Kidney (tissue), 14 donors: ENCODE measurements around the gene GADD45GIP1. TPM values are rescaled to one million over a fixed set of nuclear protein-coding genes. Genes with fewer than 3 reads are reported as not detected.

Experiments used
- DNase-seq, 5 donors: peaks; one replicate each; pipeline ENCODE4 v3.0.0-alpha.2; 2013 to 2020
- FAIRE-seq: peaks from 2 replicates; lab custom pipeline; 2012; peaks lifted over from hg19 to GRCh38; lab: Jason Lieb, UNC
- H3K27ac ChIP-seq, 2 donors: one replicate each; pipeline ENCODE4 v1.7.0; 2013; ENCODE audit warnings: low read depth in 2 of 2, low read length in 2 of 2, inconsistent platforms in 1 of 2
- H3K27me3 ChIP-seq: one replicate; pipeline ENCODE4 v1.7.1; 2013; ENCODE audit warnings: low read length, inconsistent platforms; ENCODE audit not compliant: control insufficient read depth, insufficient read depth
- H3K36me3 ChIP-seq, 3 donors: one replicate each; pipeline versions ENCODE4 v1.7.0 to v1.7.1; 2013; ENCODE audit warnings: low read length in 3 of 3, control low read depth in 1 of 3, inconsistent platforms in 1 of 3; ENCODE audit not compliant: insufficient read depth in 3 of 3, control insufficient read depth in 2 of 3
- H3K4me1 ChIP-seq, 3 donors: one replicate each; pipeline versions ENCODE4 v1.7.0 to v1.7.1; 2013; ENCODE audit warnings: low read length in 3 of 3, inconsistent platforms in 1 of 3, low read depth in 1 of 3; ENCODE audit not compliant: control insufficient read depth in 2 of 3, insufficient read depth in 2 of 3
- H3K4me3 ChIP-seq, 3 donors: one replicate each; pipeline versions ENCODE4 v1.7.0 to v1.8.1; 2013; ENCODE audit warnings: low read length in 3 of 3, control low read depth in 1 of 3, inconsistent platforms in 1 of 3
- H3K9ac ChIP-seq, 3 donors: one replicate each; pipeline versions ENCODE4 v1.7.0 to v1.7.1; 2013; ENCODE audit warnings: low read length in 3 of 3, control low read depth in 1 of 3, inconsistent platforms in 1 of 3
- H3K9me3 ChIP-seq, 3 donors: one replicate each; pipeline versions ENCODE4 v1.7.0 to v1.7.1; 2013; ENCODE audit warnings: low read length in 3 of 3, control low read depth in 1 of 3, inconsistent platforms in 1 of 3; ENCODE audit not compliant: control insufficient read depth in 2 of 3, insufficient read depth in 1 of 3
- intact Hi-C: fragments of 100-400 bp; cut with DNase I; formaldehyde crosslinking; loops from one replicate; pipeline ENCODE4 v1.11.1; 2022
- microRNA-seq: library from miRNA; unstranded; fragments of <30 nt; microRNA quantifications from one replicate; pipeline ENCODE4 v1.2.0, GENCODE V29; 2020
- polyA plus RNA-seq: library from polyadenylated mRNA; stranded (reverse); fragments of 350-450 nt; fragmentation: Illumina TruSeq; extraction: RNeasy Lipid Tissue Mini Kit (QIAGEN cat#74804); gene quantifications from one replicate; pipeline ENCODE4 v1.2.3, GENCODE V29; 2014; ENCODE audit warnings: low read depth, low replicate concordance; ENCODE audit not compliant: insufficient read depth
- total RNA-seq: library from RNA; stranded (reverse); fragmentation: NEBNext Ultra II Directional; extraction: Animal tissue kit (Norgen Biotek cat#: 25700); gene quantifications from one replicate; pipeline ENCODE4 v1.2.1, GENCODE V29; 2021
- TF ChIP-seq, protein P1 (sequence below): IDR thresholded peaks from 3 replicates; pipeline ENCODE4 v1.5.1; 2012; ENCODE audit warnings: mild to moderate bottlenecking, moderate library complexity, borderline replicate concordance; ENCODE audit not compliant: insufficient read depth; ENCODE audit errors: extremely low read depth
- donor health status: control.
- donor health status: control.
- donor health status: control.
- donor health status: control.
- donor health status: control.
- donor health status: DM: yes; HTN: yes; CAD: no.
- donor health status: Normal renal cell carcinoma (clear cell type).

Gene GADD45GIP1
- total and polyA plus RNA-seq, 2 donors from 2014 or later: 18.4 to 71.3 TPM

DNA sequence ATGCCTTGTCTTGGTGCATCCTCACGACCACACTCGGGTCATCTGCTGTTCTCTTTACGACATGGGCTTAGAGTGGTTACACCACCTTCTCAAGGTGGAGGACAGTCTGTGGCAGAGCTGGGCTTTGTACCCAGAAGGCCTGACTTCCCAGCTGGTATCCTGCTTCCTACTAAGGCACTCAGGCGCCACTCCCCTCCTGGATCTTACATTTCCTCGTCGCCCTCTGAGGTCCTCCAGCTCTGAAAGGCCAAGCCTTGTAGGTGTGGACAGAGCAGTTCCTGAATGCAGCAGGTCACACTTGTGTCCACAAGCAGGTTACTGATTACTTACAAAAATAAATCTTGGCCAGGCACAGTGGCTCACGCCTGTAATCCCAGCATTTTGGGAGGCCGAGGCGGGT lies 49.9 kb downstream of the GADD45GIP1 start:
- Histone ChIP-seq H3K27ac (no peak overlapping the region), H3K9me3 (no peaks in the 10 kb centered on the region), H3K4me1 (peaks cover 0 to under 1% (median 0%) of the 10 kb centered on the region in 3 donors), H3K9ac (no peak overlapping the region), H3K27me3 (no peaks in the 10 kb centered on the region), H3K4me3 (no peak overlapping the region), H3K36me3 (no peaks in the 10 kb centered on the region)
- intact Hi-C loops: no loop called here
- TF ChIP-seq, protein P1, sequence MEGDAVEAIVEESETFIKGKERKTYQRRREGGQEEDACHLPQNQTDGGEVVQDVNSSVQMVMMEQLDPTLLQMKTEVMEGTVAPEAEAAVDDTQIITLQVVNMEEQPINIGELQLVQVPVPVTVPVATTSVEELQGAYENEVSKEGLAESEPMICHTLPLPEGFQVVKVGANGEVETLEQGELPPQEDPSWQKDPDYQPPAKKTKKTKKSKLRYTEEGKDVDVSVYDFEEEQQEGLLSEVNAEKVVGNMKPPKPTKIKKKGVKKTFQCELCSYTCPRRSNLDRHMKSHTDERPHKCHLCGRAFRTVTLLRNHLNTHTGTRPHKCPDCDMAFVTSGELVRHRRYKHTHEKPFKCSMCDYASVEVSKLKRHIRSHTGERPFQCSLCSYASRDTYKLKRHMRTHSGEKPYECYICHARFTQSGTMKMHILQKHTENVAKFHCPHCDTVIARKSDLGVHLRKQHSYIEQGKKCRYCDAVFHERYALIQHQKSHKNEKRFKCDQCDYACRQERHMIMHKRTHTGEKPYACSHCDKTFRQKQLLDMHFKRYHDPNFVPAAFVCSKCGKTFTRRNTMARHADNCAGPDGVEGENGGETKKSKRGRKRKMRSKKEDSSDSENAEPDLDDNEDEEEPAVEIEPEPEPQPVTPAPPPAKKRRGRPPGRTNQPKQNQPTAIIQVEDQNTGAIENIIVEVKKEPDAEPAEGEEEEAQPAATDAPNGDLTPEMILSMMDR: no peak
- FAIRE-seq: no peak
- DNase-seq: no peak

Small RNA genes lying within 50 kb of the gene (microRNA-seq; reads per million reads assigned to microRNA genes)
- gene MIR5695 (not detected), gene MIR6515 (not detected)

Other genes with a start within 250 kb of the GADD45GIP1 start
- gene TNPO2, start 233.3 kb downstream of the GADD45GIP1 start, total RNA-seq: 62.7 TPM
- 20.5 TPM for gene TNPO2, start 233.3 kb downstream of the GADD45GIP1 start, polyA plus RNA-seq
- gene TRIR, start 222.5 kb downstream of the GADD45GIP1 start, total RNA-seq: 135 TPM
- 321 TPM for gene TRIR, start 222.5 kb downstream of the GADD45GIP1 start, polyA plus RNA-seq
- 71.3 TPM for gene GET3, start 219.7 kb downstream of the GADD45GIP1 start, total RNA-seq
- gene GET3, start 219.7 kb downstream of the GADD45GIP1 start, polyA plus RNA-seq: 132 TPM
- not detected for gene BEST2, start 205.4 kb downstream of the GADD45GIP1 start, total RNA-seq
- not detected for gene BEST2, start 205.4 kb downstream of the GADD45GIP1 start, polyA plus RNA-seq
- 58.1 TPM for gene HOOK2, start 181.7 kb downstream of the GADD45GIP1 start, total RNA-seq
- 41.8 TPM for gene HOOK2, start 181.7 kb downstream of the GADD45GIP1 start, polyA plus RNA-seq
- gene JUNB, start 165.7 kb downstream of the GADD45GIP1 start, total RNA-seq: 128 TPM
- gene JUNB, start 165.7 kb downstream of the GADD45GIP1 start, polyA plus RNA-seq: 142 TPM
- gene PRDX2, start 155.4 kb downstream of the GADD45GIP1 start, total RNA-seq: 171 TPM
- gene PRDX2, start 155.4 kb downstream of the GADD45GIP1 start, polyA plus RNA-seq: 664 TPM
- gene THSD8, start 155.2 kb downstream of the GADD45GIP1 start, total RNA-seq: 3.2 TPM
- 10.0 TPM for gene THSD8, start 155.2 kb downstream of the GADD45GIP1 start, polyA plus RNA-seq
- 7.9 TPM for gene RNASEH2A, start 150.6 kb downstream of the GADD45GIP1 start, total RNA-seq
- gene RNASEH2A, start 150.6 kb downstream of the GADD45GIP1 start, polyA plus RNA-seq: 1.3 TPM
- gene RTBDN, start 122.6 kb downstream of the GADD45GIP1 start, total RNA-seq: not detected
- not detected for gene RTBDN, start 122.6 kb downstream of the GADD45GIP1 start, polyA plus RNA-seq
- 0.35 TPM for gene MAST1, start 118.7 kb downstream of the GADD45GIP1 start, total RNA-seq
- gene MAST1, start 118.7 kb downstream of the GADD45GIP1 start, polyA plus RNA-seq: 0.39 TPM
- gene DNASE2, start 75.8 kb downstream of the GADD45GIP1 start, total RNA-seq: 34.7 TPM
- 50.9 TPM for gene DNASE2, start 75.8 kb downstream of the GADD45GIP1 start, polyA plus RNA-seq
- not detected for gene KLF1, start 70.0 kb downstream of the GADD45GIP1 start, total RNA-seq
- gene KLF1, start 70.0 kb downstream of the GADD45GIP1 start, polyA plus RNA-seq: not detected
- 21.9 TPM for gene GCDH, start 66.1 kb downstream of the GADD45GIP1 start, total RNA-seq
- 45.6 TPM for gene GCDH, start 66.1 kb downstream of the GADD45GIP1 start, polyA plus RNA-seq
- not detected for gene SYCE2, start 37.9 kb downstream of the GADD45GIP1 start, total RNA-seq
- gene SYCE2, start 37.9 kb downstream of the GADD45GIP1 start, polyA plus RNA-seq: not detected
- gene FARSA, start 23.5 kb downstream of the GADD45GIP1 start, total RNA-seq: 48.0 TPM
- 58.2 TPM for gene FARSA, start 23.5 kb downstream of the GADD45GIP1 start, polyA plus RNA-seq
- 1,087 TPM for gene CALR, start 18.6 kb downstream of the GADD45GIP1 start, total RNA-seq
- 1,037 TPM for gene CALR, start 18.6 kb downstream of the GADD45GIP1 start, polyA plus RNA-seq
- gene RAD23A, start 11.4 kb downstream of the GADD45GIP1 start, total RNA-seq: 79.2 TPM
- 105 TPM for gene RAD23A, start 11.4 kb downstream of the GADD45GIP1 start, polyA plus RNA-seq
- gene DAND5, start 12.4 kb upstream of the GADD45GIP1 start, total RNA-seq: not detected
- not detected for gene DAND5, start 12.4 kb upstream of the GADD45GIP1 start, polyA plus RNA-seq
- gene NFIX, start 38.3 kb upstream of the GADD45GIP1 start, total RNA-seq: 65.0 TPM
- gene NFIX, start 38.3 kb upstream of the GADD45GIP1 start, polyA plus RNA-seq: 4.3 TPM
- 13.8 TPM for gene LYL1, start 145.6 kb upstream of the GADD45GIP1 start, total RNA-seq
- gene LYL1, start 145.6 kb upstream of the GADD45GIP1 start, polyA plus RNA-seq: 8.5 TPM
- 40.0 TPM for gene TRMT1, start 159.5 kb upstream of the GADD45GIP1 start, total RNA-seq
- 22.7 TPM for gene TRMT1, start 159.5 kb upstream of the GADD45GIP1 start, polyA plus RNA-seq
- gene NACC1, start 161.0 kb upstream of the GADD45GIP1 start, total RNA-seq: 46.1 TPM
- gene NACC1, start 161.0 kb upstream of the GADD45GIP1 start, polyA plus RNA-seq: 16.7 TPM
- 39.5 TPM for gene STX10, start 193.2 kb upstream of the GADD45GIP1 start, total RNA-seq
- 52.9 TPM for gene STX10, start 193.2 kb upstream of the GADD45GIP1 start, polyA plus RNA-seq
- 73.9 TPM for gene IER2, start 193.2 kb upstream of the GADD45GIP1 start, total RNA-seq
- 96.7 TPM for gene IER2, start 193.2 kb upstream of the GADD45GIP1 start, polyA plus RNA-seq